NCI-H2171 (cell line): Measurements from ENCODE around the gene RIMBP2.

Source experiments
- DNase-seq: peaks from one replicate; lab custom pipeline; 2025; lab: John Stamatoyannopoulos, UW

Gene RIMBP2

DNA sequence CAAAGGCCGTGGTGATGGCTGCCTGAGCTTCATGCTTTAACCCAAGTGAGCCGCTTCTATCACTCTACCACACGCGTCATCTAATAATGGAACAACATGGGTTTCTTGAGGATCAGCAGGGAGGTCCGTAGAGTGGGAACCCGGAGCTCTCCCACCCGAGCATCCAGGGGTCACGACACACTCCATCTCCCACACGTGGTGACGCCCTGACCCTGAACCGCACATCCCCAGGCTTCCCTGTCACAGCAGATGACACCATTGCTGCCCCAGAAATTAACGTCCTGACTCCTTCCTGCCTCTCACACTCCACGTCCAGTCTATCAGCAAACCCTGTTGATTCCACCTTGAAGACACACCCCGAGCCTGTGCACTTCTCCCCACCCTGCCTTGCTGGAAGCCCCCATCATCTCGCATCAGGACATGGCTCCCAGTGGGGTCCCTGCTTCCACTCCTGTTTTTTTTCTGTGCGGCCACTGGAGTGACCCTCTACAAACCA is 215.2 kb downstream of the RIMBP2 start:
- no peak for DNase-seq

DNA sequence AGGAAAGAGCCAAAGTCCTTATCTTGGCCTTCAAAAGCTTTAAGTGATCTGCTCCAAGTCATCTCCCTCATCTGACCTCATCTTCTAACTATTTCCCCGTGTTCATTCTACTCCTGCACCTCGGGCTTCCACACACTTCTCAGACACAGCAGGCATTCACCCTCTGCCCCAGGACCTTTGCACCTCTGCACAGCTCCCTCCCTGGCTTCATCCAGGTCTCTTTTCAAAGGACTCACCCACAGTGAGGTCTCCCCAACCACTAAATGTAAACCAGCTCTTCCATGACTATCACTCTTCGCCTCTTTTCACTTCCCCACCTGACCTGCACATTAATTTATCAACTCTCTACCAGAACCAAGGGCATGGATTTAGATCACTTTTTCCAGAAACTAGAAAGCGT is 216.6 kb downstream of the RIMBP2 start:
- no peak for DNase-seq

DNA sequence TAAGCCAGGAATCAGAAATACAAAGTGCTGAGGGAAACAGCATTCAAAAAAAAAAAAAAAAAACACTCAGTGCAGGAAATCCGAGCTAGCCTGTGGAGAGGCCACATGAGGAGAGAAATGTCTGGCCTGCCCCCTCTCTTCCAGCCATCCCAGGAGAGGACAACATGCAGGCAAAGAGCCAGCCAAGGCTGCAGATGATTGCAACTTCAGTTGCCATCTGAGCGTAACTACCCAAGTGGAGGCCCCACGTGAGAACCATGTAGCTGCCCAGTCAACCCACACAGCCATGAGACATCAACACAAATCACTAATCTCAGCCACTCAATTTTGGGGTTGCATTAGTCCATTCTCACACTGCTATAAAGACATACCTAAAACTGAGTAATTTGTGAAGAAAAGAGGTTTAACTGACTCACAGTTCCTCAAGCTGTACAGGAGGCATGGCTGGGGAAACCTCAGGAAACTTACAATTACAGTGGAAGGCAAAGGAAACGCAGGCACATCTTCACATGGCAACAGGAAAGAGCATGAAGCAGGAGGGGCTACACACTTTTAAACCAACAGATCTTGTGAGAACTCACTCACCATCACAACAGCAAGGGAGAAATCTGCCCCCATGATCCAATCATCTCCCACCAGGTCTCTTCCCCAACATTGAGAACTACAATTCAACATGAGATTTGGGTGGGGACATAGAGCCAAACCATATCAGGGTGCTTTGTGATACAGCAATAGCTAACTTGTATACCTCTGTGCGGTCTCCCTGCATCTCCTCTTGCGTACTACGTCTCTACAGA is 217.3 kb downstream of the RIMBP2 start:
- peak; percentile 14 for DNase-seq

DNA sequence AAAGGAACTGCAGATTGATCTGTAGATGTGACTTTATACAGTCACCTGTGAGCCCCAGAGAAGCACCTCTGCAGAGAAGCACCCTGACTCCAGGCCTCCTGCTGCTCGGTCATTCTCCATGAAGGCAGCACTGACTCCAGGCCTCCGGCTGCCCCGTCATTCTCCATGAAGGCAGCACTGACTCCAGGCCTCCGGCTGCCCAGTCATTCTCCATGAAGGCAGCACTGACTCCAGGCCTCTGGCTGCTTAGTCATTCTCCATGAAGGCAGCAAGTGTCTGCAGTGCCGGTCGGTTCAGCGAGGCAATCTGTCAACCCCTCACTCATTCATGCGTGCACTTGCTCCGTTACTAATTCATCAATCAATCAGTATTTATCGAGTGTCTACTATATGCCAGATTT is 218.1 kb downstream of the RIMBP2 start:
- DNase-seq, result no peak

DNA sequence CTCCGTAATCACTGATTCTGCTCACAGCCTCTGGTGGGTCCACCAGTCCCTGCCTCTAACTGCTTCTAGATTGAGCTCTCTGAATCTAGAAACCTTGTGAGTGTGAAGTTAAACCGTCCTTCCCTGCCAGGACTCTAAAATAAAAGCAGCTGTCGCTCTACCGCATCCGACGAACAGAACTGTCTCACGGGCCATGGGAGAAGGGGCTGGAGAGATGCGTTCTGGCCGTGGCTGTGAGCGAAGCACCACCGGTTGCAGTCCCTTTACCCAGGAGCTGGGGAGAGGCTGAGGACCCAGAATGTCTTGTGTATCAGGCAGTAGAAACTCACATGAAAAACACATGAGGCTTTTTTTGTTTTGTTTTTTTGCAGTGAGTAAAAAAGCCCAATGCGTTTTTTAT is 218.8 kb downstream of the RIMBP2 start:
- no peak for DNase-seq

DNA sequence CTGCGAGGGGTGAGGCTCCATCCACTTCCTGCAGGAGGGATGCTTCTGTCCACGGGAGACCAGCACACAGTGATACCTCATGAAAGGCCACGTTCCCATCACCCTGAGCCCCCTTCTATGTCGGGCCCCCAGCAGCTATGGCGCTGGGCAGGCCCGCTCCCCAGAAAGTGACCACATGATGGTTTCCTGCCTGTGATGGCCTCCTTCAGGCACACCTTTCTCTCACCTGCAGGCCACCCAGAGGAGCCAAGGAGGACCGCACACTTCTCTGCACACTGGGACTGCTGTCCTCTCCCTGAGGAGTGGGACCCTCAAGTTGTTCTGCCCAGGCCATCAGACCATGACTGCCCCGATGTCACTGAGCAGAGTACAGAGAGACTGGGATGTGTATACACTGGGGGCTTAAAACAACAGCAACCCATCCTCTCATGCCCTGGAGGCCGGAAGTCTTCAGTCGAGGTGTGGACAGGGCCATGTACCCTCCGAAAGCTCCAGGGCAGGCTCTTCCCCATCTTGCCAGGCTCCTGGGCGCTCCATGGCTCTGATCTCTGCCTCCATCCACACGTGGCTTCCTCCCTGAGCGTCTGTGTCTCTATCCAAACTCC is 219.5 kb downstream of the RIMBP2 start:
- DNase-seq, result no peak

- DNase-seq, result no peak
These were observed 220.9 kb downstream of the RIMBP2 start for GRCh38 chr12:130495156-130495555.

- DNase-seq, result no peak
These were observed 221.4 kb downstream of the RIMBP2 start for GRCh38 chr12:130494736-130495135.

- DNase-seq, result no peak
These were observed 222.1 kb downstream of the RIMBP2 start for GRCh38 chr12:130493951-130494350.

- DNase-seq, result no peak
These were observed 224.4 kb downstream of the RIMBP2 start for GRCh38 chr12:130491421-130492357.

DNA sequence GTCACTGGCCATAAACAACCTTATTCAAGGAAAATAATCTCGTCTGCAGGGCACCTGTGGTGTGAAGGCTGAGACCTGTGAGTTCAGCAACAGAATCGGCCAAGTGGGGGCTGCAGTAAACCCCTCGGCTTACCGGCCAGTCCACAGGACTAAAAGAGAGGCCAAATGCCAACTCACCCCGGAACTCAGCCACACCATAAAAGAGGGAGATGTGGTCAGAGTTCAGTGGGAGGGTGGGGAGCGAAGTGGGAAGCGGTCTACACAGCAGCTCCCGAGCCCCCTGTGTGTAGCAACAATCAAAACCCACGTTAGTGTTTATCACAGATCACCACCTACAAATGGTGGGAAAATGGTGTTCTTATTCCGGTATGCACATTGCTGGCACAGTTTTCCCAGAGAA is 225.4 kb downstream of the RIMBP2 start:
- DNase-seq, result no peak

DNA sequence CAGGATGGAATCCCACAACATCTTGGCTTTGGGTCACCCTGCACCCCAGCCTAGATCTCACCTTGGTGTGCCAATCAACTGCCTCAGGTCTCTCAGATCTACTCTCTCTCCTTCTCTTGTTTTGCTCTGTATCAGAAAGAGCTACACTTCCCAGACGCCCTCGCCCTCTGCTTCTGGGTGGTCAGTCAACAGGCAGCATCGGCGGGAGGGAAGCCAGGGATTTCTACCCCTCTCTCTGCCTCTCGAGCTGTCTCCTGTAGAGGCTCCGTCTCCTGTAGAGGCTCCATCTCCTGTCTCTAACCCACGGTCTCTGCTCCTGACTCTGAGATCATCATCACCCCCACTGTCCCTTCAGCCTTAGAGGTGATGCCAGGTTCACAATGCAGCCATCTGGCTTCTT is 226.8 kb downstream of the RIMBP2 start:
- DNase-seq, result no peak

- no peak for DNase-seq
These were observed 227.8 kb downstream of the RIMBP2 start for GRCh38 chr12:130488358-130488710.

DNA sequence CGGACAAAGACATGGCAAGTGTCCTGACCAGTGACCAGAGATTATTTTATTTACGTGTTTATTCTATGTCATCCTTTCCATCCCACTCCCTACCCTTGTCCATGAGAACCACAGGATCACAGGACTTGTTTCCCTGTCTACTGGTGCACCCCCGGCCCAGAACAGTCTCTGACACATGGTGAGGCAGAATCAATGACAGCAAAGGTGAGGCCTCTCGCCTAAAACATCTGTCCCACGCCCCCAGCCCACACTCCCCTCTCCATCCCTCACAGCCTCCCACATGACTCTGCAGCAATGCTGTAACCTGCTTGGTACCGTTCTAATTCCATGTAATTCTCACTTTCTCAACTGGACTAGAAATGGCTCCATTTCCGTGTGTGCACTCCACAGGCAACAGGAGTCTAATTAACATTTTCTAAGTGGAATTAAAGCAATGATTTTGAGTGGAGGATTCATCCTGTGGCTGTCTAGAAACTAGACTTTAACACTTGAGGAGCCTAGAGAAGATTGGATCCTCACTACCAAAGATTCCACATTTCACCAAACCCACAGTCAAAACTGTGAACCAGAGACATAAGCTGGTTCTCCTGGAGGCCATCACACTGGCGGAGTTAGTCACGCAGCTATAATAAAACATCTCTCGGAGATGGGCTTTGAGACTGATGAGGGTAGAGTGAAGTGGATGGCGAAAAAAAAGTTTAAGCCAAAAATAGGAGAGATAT is 228.3 kb downstream of the RIMBP2 start:
- no peak for DNase-seq

- no peak for DNase-seq
These were observed 229.1 kb downstream of the RIMBP2 start for GRCh38 chr12:130486891-130487416.

GRCh38 chr12:130486146-130486435 is 230.0 kb downstream of the RIMBP2 start:
- DNase-seq, result no peak

DNA sequence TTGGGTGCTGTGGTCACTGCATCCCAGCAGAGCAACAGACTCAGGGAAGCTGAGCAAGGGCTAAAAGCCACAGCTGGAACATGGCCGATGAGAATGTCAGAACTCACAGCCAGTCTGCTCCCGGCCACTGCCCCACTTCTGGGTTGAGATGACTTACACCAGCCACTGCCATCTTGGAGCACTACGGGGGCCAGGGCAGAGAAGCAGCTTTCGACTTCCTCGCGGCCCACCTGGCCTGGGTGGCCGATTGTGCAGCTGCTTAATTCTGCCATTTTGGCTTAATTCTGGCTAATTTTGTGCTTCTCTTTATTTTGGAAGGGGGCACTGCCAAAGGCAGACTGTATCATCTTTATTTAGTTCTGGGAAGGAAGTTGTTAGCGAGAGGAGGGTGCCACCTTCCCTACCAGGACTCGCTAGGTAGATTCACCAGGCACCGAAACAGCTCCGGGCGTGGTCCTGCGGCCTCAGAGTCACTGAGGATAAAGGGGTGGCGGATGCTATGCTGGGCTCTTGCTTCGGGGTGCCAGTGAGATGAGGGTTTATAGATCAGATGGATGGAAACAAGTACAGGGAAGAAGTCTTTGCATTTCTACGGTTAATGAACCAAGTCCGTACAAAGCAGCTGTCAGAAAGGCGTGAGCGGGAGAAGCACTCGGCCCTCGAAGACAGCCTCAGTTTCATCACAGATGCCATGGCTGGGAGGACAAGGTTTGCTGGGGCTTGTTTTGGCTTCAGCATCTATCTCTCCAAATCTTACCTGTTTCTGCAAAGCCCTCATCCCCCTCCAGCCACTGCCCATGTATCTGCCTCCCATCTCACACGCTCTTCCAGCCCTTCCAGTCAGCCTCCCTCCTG is 230.6 kb downstream of the RIMBP2 start:
- no peak for DNase-seq

- DNase-seq, result peak; percentile 42
These were observed 231.9 kb downstream of the RIMBP2 start for GRCh38 chr12:130484221-130484620.

DNA sequence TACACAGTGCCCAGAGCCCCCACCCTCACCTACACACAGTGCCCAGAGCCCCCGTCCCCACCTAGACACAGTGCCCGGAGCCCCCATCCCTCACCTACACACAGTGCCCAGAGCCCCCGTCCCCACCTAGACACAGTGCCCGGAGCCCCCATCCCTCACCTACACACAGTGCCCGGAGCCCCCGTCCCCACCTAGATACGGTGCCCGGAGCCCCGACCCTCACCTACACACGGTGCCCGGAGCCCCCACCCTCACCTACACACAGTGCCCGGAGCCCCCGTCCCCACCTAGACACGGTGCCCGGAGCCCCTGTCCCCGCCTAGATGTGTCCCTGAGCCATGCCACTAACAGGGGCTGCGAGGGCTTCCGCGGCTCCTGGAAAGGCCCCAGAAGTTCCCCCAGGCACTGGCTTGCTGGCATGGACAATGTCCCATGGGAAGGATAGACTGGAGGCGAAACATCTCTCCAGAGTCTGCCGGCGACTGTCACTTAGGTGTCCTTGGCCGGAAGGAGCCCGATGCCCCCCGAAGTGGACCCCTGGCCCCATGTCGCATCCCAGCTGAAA is 232.4 kb downstream of the RIMBP2 start:
- DNase-seq, result peak; percentile 42

DNA sequence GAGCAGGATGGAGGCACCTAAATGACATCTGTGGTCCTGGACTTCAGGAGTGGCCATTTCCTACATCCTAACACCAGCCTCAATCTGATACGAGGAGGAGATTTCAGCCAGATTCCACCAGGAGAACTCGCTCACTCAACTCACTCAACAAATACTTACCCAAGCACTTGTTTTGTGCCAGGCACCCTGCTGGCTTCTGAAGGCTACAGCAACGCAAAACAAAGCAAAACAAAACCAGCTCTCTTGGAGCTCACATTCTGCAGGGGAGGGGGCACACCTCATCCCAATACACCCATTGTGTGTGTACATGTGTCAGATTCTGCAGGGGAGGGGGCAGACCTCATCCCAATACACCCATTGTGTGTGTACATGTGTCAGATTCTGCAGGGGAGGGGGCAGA is 233.7 kb downstream of the RIMBP2 start:
- no peak for DNase-seq
